ENCODE results near the gene KIAA1549.

- TF ChIP-seq CTCF (IDR thresholded peaks at IDR 0.05), result no peak
- TF ChIP-seq POLR2A (IDR thresholded peaks at IDR 0.05), result no peak
Observed at GRCh38 chr7:138798836-138799235, 182.4 kb downstream of the KIAA1549 start.

Data from Peyer's patch (tissue), 4 donors.